GM18870 (cell line): ENCODE measurements around the gene POLR1G.
A peak's percentile ranks its signal among the peaks of the same experiment; 100 is the strongest.
"Not testable (repeated sequence)": the region's sequence is repeated elsewhere in the genome, so short reads cannot be mapped to it uniquely, and the experiment has no call there.

ENCODE experiments used
- ATAC-seq: cut with Tn5 transposase; IDR thresholded peaks from one replicate; pipeline ENCODE4 v1.9.1; 2021; ENCODE audit warnings: moderate library complexity; ENCODE audit not compliant: unreplicated experiment

POLR1G gene

DNA sequence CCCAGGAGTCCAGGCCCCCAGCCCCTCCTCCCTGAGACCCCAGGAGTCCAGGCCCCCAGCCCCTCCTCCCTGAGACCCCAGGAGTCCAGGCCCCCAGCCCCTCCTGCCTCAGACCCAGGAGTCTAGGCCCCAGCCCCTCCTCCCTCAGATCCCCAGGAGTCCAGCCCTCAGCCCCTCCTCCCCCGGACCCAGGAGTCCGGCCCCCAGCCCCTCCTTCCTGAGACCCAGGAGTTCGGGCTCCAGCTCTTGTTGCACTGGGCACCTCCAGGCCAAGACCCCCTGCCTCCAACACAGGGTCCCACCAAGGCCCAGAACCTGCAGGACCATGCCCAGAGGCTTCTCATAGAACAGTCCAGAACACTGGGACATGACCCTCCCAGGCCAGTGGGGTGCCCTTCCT lies 13.5 kb downstream of the POLR1G start:
- ATAC-seq, result no peak

DNA sequence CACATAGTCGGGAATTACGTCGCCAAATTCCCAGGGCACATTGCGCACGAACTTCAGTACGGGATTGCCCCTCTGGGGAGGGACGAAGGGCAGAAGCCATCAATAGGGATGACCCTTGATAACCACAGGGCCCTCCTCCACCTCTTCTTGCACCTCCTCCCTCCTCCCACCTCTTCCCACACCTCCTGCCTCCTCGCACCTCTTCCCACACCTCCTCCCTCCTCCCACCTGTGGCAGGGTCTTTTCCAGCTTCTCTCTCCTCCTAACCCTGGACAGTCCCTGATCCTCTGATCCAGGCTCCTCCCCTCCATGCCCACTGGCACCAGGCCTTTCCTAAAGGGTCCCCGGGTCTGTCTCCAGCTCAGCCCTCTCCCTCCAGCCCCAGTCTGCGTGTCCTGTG lies 13.9 kb downstream of the POLR1G start:
- no peak for ATAC-seq

DNA sequence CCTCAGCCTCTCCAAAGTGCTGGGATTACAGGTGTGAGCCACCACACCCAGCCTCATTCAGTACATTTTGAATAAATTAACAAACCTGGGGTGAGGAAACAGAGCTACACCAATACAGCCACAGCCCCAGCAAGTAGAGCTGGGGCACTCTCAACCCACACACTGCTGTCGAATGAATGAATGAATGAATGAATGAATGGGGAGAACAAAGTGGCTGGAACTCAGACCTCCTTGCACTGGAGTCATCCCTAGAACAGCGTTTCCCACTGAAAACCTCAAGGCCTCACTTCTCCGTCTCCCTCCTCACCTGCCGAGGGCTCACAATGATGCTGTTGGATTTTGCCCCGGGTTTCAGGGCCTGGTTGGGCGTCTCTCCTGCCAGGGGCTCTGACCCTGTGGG lies 14.4 kb downstream of the POLR1G start:
- ATAC-seq, result no peak

DNA sequence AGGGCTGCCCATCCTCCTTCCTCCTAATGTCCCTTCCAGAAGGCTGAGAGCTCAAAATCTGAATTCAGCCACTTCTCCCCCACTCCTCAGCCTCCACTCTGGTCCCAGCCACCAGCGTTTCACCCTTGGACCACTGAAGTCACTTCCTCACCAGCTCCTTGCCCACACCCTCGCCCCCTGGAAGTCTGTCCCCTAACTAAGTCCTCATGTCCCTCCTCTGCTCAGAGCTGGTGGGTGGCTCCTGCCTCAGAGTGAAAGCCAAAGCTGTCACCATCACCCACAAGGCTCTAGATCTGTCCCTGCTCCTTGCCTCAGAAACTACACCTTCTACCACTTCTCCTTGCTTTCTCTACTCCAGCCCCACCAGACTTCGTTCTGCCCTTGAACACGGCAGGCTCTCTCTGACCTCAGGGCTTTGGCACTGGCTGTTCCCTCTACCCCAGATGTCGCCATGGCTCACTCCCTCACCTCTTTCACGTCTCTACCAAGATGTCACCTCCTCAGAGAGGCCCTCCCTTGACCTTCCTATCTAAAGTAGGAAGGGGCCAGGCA lies 15.6 kb downstream of the POLR1G start:
- no peak for ATAC-seq

DNA sequence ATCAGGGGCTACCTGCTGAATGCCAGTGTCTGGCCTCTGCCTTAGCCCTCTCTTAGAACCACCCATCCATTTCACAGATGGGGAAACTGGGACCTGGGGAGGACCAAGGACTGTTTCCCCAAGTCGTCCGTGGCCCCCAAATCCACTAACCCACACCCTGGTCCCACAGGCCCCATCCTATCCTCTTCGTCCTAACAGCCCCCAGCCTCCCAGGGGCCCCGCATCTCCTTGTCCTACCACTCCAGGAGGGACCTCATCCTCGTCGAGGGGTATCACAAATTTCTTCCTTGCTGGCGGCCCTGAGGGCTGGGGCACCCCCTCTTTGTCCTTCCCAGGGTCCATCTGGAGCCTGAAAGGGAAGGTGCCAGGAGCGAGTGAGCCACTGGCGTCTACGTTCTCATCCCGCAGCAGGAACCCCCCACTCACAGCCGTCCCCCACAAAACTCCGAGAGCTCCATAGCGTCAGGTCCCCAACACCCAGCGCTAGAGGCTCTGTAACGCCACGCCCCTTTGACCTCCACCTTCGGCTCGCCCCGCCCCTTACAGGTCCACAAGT lies 16.7 kb downstream of the POLR1G start:
- no peak for ATAC-seq

DNA sequence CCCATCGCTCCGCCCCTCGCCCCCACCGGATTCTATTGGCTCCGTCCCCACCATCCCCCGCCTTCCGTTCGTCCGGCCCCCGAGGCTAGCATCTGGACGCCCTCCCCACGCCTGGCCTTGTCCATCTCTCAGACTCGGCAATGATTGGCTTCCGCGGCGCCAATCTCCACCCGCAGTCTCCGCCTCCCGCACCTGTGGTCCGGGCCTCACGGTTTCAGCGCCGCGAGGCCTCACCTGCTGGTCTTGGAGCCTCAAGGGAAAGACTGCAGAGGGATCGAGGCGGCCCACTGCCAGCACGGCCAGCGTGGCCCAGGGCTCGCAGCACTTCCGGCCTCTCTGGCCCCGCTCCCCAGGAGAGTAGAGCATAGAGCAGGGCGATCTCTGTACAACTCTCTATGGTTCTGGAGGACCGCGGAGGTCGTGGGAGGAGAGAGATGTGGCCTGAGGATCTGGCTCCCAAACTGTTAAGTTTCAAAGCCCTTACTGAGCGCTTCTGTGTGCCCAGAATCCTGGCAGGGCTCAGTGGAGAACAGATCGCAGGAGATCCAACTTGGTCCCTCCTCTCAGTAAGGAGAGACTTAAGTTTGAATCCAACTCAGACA lies 17.2 kb downstream of the POLR1G start, which contains the start of gene ERCC1:
Gene ERCC1 (minus strand): TSS at position 329 of the 602 bp plus-strand sequence. CDS start 543 bp downstream, outside the sequence.
- peak; percentile 42 for ATAC-seq

DNA sequence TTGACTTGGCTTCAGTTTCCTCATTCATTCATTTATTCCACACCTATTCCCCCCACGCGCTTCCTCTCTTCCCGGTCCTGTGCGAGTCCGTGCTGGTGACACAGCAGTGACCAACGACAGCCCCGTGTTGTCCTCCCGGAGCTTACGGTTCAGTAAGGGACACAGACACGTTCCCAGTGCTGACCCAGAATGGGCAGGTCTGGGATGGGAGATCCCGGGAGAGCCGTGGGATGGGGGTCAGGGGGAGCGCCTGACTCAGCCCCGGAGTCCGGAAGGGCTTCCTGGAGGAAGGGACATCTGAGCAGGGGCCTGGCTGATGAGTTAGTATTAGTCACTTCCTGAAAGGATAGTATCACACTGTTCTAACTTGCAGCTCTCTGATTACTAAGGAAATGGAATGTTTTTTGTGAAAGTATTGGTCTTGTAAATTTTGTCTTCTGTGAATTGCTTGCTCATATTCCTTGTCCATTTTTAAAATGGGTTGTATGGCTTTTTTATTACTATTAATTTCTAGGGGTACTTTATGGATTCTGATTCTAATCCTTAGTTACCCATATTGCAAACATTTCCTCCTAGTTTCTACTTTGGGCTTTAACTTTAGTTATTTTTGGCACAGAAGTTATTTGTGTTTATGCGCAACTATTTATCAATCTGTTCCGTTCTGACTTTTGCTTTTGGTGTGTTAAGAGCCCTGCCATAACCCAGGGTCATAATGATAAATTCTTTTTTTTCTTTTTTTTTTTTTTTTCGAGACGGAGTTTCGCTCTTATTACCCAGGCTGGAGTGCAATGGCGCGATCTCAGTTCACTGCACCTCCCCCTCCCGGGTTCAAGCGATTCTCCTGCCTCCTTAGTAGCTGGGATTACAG lies 18.0 kb downstream of the POLR1G start:
- ATAC-seq, result no peak

DNA sequence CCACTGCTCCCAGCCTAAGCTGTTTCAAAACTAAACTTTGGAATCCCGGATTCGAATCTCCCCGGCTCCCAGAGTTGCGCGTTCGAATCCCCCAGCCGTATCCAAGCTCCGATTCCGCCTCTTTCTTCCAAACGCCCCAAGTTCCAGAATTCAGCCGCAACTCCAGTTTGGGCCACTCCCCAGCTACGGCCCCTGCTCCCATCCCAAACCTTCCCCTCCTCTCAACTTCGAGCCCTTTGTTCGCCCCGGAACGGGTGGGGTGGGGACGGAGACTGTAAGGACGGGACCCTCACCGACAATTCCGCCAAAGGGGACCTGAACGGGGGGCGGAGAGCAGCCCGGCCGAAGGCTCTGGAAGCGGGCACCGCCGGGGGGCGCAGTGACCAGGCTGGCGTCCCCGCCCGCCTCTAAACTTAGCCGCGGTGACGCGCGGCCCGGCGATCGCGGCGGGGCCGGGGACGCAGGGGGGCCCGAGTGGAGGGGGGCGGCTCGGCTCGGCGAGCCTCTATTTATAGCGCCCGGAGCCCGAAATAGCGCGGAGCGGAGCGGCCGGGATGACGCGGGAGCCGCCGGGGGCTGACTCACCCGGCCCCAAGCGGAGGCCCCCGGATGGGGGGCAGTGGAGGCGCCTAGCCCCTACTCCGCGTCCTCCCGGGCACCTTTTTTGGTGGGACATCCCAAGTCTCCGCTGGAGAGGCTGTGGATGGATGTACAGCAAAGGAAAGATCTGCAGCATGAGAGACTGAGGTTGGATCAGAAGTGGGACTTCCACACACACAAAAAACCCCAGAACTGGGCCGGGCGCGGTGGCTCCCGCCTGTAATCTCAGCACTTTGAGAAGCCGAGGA lies 22.2 kb downstream of the POLR1G start:
- ATAC-seq, result no peak

DNA sequence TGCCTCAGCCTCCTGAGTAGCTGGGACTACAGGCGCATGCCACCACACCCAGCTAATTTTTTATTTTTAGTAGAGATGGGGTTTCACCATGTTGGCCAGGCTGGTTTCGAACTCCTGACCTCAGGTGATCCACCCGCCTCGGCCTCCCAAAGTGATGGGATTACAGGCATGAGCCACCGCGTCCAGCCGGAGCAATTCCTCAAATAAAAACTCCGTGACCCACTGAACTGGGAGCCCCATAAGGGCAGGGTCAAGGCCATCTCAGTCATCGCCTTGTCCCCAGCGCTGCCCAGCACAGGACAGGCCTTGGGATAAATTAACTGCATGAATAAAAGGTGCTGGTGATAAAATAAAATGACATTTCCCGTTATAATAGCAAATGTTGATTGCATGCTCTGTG lies 23.5 kb downstream of the POLR1G start:
- ATAC-seq, result not testable (repeated sequence)

DNA sequence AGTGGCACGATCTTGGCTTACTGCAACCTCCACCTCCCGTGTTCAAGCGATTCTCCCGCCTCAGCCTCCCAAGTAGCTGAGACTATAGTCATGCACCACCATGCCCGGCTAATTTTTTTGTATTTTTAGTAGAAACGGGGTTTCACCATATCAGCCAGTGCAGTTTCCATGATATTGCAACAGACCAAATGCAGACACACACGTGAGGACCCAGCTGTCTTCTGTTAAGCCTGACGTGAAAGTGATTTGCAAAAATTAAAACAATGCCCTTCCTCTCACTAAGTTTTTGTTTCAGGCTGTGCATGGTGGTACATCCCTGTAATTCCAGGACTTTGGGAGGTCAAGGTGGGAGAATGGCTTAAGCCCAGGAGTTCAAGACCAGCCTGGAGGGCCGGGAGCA lies 24.6 kb downstream of the POLR1G start:
- not testable (repeated sequence) for ATAC-seq

DNA sequence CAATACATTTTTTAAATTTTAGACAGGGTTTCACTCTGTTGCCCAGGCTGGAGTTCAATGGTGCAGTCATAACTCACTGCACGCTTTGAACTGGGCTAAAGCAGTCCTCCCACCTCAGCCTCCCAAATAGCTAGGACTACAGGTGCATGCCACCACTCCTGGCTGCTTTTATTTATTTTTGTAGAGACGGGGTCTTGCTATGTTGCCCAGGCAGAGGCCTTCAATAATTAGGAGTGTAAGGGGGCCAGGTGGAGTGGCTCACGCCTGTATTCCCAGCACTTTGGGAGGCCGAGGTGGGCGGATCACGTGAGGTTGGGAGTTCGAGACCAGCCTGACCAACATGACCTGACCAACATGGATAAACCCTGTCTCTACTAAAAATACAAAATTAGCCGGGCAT lies 26.1 kb downstream of the POLR1G start:
- not testable (repeated sequence) for ATAC-seq

DNA sequence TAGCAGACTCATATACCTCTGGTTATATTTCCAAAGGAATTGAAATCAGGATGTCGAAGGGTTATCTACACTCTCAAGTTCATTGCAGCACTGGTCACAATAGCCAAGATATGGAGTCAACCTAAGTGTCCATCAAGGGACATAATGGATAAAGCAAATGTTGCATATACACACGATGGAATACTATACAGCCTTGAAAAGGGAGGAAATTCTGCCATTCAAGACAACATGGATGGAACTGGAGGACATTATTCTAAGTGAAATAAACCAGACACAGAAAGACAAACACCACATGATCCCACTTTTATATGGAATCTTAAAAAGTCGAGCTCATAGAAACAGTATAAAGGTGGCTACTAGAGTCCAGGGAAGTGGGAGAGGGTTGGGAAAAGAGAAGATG lies 30.9 kb downstream of the POLR1G start:
- ATAC-seq, result no peak

DNA sequence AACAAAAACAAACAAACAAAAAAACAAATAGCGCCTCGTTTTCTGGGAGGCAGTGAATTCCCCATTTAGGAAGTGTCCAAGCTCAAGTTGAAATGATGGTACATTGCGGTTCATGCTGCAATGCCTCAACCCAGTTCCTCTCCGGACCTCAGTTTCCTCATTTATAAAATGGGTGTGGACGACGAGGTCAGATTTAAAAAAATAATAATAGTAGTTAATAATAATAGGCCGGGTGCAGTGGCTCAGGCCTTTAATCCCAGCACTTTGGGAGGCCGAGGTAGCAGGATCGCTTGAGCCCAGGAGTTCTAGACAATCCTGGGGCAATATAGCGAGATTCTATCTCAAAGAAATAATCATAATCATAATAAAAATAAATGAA lies 32.7 kb downstream of the POLR1G start:
- no peak for ATAC-seq

DNA sequence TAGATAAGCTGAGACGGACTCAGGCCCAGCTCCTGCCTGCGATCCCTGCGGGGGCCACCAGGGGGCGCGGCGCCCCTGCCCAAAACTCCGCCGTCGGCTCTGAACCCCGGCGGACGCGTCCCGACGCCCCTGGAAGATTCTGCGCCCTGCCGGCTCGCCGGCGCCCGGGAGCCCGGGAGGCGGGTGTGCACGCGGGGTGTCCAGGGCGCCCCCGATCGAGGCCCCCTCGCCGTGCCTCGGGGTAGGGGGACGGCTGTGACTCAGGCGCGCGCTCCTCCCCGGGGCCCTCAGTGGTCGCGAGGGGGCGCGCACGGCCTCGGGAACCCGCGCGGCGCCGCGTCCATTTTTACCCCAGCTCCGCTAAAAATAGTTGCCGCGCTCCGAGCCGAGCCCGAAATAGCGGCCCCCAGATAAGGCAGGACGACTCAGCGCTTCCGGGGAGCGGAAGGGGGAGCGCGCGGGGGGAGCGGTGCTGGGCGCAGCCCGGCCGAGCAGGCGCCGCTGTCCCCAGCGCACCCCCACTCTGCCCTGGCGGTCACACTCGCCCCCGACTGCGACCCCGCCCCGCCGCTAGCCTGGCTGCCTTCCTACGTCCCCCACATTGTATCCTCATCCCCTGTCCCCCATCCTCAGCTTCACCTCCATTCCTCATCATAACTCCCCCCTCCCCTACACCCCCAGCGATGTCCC lies 33.3 kb downstream of the POLR1G start:
- peak; percentile 51 for ATAC-seq

DNA sequence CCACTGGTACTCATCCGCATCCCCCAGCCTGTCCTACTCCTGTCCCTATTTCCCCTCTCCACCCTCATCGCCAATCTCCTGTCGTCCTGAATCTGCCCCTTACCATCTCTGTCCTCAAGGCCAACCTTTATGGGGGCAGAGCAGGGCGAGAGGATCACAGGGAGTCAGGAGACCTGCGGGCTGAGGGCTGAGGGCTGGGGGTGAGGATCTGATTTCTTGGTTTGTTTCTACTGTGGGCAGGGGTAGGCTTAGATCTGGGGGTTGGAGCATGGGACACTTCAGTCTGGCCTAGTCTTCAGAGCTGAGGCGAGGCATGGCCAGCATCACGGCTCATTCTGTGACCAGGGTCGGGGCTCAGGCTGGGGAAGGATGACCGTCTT lies 33.8 kb downstream of the POLR1G start:
- no peak for ATAC-seq

DNA sequence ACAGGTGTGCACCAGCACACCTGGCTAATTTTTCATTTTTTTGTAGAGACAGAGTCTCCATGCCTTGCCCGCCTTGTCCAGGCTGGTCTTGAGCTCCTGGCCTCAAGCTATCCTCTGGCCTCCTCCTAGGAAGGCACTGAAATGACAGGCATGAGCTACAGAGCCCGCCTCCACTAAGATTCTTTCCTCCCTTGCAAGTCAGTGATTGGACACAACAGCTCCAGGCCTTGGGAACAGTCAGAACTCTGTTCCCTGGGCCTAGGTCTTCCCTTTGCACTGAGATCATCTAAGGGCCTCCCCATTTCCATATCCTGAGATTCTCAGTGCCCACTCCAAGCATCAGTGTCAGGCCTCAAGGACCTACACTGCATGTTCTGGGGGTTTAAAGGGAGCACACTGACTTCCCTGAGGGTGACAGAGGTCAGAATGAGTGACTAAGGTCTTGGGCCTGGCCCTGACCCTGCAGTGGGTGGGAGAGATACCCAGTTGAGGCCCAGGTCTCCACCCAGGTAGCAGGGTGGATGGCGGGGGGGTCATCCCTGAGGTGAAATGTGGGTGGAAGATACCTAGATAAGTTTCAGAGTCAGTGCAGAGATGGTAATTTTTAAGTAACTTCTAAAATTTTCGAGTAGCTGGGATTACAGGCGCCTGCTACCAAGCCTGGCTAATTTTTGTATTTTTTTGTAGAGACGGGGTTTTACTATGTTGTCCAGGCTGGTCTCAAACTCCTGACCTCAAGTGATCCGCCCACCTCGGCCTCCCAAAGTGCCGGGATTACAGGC lies 34.6 kb downstream of the POLR1G start:
- no peak for ATAC-seq

DNA sequence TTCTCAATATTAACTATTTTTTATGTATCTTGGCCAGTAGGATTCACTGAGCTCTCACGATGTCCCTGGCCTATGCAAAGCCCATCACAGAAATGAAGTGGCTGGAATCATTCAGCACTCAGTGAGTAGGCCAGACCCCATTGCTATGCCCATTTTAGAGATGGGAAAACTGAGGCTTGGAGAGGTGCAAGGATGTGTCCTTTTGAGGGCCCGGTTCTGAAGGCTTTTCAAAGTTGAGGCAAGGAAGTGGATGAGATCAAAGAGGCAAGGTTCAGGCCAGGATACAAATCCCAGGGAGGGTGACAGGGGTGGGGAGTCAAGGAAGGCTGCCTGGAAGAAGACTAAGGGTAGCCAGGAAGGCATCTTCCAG lies 35.9 kb downstream of the POLR1G start:
- no peak for ATAC-seq

DNA sequence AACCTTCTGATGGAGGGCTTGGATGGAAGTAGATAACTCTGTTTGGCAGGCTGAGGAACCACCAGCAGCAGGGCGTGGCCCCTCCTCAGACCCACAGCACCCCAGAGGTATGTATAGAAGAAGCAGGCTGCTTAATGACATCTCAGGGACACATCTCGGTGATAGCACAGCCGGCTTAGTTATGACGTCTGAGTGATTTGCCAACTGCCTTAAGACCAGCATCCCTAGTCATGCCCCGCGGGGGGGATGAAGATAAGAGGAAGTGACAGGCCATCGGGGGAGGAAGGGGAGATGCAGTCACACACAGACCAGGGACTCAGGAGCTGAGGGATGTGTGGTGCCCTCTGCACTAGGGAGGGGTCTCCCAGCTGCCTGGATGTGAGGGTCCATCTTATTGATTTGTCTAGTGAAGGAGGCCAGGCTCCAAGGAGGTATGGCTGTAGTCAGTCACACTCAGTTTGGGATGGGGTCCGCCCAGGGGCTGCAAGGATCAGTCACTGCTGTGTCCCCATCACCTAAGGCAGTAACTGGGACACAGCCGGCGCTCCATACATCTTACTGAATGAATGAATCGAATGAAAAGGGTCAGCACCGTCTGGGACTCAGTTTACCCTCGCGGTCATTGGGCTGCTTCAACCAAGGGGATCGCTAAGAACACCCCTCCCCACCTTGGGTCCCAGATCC lies 36.5 kb downstream of the POLR1G start:
- ATAC-seq, result no peak
